Stimulated activated CD8-positive, alpha-beta memory T cell treated with anti-CD3 and anti-CD28 coated beads, Interleukin-4, amount 100 ng/mL, for 1 hour (primary cell): ENCODE data around the gene KCNH4.

Experiments
- DNase-seq, 2 donors: peaks; one replicate each; pipeline ENCODE4 v3.0.0-alpha.2; 2020; ENCODE audit warnings: low read depth in 2 of 2, low spot score in 1 of 2

KCNH4 gene

DNA sequence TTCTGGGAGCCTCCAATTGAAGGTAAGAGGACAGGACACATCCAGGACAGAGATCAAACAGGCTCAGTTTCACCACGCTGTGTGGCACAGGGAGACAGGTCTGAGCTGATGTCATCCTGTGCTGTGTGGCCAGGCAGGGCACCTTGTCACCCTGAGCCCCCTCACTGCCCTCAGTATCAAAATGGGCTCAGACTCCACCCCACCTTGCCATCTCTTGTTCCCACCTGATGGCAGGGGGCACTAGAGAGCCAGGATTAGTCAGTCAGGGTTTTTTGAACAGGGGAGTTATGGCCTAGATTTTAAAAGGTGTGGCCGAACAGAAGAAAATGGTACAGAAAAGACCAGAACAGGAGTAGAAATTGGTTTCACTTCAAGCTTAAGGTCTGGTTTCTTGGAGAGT lies 62.4 kb downstream of the KCNH4 start:
- no peak for DNase-seq

DNA sequence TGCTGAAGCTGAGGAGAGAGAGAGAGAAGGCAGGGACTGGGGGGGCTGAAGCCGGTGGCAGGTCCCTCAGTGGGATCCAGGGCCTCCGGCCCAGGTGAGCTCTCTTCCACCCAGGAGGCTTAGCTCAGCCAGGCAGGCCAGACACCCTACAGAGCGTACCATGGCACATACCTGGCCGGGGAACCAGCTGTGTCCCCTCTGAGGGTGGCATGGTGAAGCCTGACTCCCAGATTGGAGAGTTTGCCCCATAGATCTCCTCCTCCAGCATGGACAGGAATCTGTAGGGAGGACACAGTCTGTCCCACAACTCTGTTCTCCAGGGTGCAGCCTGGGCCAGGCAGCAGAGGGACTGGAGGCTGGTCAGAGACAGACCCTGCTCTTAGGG lies 62.8 kb downstream of the KCNH4 start:
- no peak for DNase-seq

DNA sequence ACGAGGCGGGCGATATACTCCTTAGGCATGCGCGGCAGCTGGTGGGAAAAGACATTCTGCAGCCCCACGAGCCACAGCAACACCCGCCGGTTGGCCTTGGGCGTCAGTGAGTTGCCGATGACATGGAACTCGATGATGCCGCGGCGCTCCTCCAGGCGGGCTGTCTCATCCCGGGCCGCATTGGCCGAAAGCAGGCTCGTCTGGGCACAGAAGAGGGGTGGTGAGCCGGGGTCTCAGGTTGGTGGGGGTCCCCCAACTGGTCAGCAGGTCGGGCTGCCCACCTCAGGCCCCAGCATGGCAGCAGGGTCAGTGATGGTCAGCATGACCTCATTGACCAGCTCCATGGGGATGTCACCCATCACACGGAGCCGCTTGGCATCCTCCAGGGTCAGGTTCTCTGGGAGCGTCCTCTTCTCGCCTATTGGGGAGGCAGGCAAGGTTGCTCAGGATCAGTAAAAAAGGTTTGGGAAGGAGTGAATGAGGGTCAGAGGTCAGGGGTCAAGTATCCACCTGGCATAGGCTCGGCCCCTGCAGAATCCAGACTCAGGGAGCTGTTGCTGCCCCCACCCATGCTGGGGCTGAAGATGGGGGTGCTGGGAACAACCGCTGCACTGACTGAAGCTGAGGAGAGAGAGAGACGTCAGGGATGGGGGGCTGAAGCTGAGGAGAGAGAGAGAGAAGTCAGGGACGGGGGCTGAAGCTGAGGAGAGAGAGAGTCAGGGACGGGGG lies 63.4 kb downstream of the KCNH4 start:
- DNase-seq, result no peak

DNA sequence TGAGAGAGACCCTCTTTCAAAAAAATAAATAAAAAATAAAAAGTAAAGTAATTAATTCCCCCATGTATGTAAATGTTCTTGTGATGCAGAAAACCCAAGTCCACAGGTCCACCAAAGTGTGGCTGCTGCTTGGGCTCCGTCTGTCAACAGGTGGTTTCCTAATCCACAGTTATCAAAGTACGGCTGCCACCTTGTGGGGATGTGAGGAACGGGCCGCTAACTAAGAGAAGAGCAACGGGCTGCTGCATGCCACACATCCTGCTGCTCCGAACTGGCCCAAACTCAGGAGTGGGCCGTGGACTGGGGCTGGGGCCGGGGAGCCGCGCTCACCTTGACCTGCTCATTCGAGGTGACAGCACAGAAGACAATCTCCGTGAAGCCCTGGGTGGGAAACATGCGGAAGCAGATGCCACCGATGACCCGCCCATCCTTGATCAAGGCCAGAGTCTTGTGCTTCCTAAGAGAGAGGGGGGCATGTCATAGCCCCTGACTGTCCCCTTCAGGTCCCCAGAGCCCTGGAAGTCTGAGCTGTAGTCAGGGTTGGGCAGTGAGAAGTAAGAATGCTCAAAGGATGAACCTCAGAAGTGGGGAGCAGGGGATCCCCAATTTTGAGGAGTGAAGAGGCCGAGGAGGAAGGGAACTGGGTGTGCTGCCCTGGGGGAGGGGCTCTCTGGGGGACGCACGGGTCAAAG lies 64.1 kb downstream of the KCNH4 start:
- DNase-seq, result peak; percentile 37 to 70

DNA sequence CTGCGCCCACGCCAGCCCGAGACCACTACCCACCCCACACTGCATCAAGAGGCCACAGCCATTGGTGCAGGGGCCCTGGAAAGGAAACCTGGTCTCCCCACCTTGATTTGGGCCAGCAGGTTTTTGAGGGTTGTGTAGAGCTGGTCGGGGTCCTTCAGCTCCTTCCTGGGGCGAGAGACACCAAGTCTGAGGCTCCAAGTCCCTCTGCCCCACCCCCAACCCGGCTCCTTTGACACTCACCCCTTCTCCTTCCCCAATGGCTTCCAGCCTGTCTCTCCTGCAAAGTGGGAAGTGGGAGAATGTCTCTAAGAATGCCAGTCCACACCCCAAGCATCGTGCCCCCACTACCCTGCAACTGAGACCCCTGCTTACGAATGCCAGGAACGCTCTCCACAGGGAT lies 66.8 kb downstream of the KCNH4 start:
- DNase-seq, result no peak

DNA sequence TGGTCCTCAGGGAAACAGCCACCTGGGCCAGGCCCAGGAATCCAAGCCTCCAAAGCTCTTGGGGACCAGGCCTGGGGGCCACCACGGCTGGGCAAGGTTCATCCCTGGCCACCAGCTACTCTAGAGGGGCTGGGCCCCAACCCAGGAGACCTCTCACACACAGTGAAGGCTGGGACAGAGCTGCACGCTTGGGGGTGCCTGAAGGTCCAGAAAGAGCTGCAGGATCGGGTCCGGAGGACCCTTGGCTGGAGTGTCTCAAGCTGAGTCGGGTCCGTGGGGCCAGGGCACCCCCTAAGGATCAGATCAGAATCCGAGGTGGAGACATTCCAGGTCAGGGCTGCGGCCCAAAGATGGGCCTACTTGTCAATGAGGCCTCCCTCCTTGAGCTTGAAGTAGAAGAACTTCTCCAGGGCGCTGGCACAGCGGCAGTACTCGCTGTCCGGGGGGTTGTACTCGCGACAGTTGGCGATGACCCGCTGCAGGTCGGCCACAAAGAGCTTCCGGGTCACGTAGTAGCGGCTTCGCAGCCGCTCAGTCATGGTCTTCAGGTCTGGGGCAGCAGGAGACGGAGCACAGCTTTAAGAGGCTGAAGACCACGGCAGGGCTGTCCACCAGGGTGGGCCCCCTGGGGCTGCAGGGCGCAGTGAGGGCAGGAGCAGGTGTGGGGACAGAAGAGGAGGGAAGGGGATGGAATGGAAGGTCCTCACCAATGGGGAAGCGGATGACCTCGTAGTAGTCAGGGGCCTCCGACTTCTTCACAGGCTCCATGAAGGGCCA lies 67.5 kb downstream of the KCNH4 start:
- no peak for DNase-seq

DNA sequence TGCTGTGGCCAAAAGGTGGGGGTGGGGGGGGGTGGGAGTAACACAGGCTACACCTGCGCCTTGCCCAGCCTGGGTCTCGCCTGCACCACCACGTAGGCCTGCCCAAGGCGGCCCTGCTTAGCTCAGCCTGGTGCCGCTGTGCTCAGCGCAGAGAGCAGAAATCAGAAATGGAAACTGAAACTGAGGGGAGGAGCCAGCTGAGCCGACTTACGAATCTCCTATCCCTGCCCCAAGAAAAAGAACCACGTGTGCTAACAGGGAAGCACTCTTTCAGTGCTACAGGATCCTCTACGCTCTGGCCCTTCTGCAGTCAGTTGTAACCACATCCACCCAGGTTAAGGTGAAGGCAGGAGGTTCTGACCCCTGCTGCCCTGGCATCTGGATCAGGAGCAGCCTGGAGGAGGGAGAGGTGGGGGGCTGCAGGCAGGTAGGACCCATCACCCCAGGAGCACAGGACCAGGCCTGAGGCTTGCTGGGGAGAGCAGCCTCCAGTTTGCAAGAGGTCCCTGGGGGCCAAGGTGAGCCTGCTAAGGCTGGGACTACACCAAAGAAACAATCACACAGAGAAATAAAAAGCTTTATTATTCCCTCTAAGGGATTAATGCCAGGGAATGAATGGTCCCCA lies 68.3 kb downstream of the KCNH4 start, which contains the start of gene DHX58:
DHX58 (minus strand) TSS at position 163 of the 625 bp plus-strand sequence. CDS start 822 bp downstream, outside the sequence.
- peak; percentile 31 to 66 for DNase-seq

DNA sequence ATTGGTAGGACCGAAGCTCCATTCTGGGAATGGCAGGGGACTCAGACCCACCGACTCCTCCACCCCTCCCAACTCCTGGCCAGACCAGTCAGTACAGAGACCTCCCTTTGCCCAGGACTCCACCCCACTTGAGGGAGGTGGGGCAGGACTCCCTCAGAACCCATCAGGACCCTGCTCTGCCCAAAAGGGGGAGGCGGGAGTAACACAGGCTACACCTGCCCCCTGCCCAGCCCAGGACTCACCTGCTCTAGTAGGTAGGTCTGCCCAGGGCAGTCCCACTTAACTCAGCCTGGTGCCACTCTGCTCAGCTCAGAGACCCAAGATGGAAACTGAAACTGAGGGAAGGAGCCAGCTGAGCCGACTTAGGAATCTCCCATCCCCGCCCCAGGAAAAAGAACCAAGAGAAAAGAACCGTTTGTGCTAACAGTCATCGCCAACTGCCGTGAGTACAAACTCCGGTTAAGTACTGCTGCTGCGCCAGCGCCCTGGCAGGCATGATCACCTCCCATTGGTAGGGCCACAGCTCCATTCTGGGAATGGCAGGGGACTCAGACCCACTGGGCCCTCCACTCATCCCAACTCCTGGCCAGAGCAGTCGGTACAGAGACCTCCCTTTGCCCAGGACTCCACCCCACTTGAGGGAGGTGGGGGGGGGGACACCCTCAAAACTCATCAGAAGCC lies 68.9 kb downstream of the KCNH4 start:
- no peak for DNase-seq

DNA sequence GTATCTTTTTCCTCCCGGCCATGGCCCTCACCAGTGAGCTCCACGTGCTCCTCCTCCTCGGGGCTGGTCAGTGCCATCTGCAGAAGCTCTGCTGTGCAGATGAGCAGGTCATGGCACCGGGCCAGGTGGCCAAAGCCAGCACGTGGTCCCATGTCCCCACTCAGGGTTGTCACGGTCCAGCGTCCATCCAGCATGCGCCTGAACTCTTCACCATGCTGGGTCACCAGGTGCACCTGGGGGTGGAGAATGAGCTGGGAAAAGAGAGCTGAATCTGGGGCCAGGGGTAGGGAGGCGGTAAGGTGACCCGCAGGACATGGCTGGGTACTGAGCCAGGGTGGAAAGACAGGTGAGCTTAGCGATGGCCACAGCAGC lies 69.7 kb downstream of the KCNH4 start:
- DNase-seq, result no peak

DNA sequence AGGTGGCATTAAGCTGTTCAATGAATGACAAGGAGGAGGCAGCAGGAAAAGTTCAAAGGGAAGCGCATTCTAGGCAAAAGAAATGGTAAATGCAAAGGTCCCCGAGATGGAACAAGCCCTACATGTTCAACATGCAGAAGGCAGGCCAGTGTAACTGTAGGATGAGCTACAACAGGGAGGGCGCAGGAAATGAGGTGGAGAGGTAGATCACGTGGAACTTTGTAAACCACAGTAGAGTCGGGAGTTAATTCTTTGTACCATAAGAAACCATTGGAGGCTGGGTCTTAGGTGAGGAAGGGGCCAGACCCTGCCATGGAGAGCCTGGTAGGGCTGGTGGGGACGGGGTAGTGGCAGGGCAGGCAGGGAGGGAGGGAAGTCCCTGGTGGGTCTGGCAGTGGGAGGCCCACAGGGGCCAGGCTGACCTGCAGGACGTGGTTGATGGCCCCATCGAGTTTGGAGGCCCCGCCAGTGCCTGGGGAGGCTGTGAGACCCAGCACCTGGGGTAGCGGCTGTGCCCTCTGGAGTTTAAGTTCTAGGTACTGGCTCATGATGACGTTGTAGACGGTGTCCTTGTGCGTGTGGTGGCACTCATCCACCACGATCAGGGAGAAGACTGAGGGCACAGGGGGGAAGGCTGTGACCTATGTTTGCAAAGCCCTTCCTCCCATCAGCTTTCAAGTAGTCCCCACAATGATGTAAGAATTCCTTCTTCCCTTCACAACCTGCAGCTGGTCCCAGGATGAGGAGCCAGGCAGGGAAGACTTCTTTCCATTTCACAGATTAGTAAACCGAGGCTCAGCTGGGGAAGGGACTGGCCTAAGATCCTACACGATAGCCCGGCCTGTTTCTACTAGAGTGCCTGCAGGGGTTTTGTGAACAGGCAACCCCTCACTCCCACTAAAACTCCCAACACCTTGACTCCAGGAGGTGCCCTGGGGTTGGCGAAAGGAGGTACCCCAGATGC lies 70.4 kb downstream of the KCNH4 start:
- no peak for DNase-seq

DNA sequence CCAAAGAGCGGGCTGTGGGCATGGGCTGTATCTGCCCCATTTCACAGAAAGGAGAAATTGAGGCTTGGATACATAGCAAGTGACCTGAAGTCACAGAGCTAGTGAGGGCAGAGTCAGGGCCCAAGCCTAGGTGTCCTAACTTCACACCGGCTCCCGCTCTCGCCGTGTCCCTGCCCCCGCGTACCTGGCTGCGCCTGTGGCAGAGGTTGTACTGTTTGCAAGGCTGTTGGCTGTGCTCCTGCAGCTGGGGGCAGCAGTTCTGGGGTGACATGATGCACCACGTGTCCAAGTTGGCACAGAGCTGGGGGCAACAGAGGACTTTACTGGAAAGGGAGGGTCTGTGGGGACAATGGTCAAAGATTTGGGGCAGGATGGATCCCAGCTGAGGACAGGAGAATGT lies 71.9 kb downstream of the KCNH4 start:
- DNase-seq, result no peak

DNA sequence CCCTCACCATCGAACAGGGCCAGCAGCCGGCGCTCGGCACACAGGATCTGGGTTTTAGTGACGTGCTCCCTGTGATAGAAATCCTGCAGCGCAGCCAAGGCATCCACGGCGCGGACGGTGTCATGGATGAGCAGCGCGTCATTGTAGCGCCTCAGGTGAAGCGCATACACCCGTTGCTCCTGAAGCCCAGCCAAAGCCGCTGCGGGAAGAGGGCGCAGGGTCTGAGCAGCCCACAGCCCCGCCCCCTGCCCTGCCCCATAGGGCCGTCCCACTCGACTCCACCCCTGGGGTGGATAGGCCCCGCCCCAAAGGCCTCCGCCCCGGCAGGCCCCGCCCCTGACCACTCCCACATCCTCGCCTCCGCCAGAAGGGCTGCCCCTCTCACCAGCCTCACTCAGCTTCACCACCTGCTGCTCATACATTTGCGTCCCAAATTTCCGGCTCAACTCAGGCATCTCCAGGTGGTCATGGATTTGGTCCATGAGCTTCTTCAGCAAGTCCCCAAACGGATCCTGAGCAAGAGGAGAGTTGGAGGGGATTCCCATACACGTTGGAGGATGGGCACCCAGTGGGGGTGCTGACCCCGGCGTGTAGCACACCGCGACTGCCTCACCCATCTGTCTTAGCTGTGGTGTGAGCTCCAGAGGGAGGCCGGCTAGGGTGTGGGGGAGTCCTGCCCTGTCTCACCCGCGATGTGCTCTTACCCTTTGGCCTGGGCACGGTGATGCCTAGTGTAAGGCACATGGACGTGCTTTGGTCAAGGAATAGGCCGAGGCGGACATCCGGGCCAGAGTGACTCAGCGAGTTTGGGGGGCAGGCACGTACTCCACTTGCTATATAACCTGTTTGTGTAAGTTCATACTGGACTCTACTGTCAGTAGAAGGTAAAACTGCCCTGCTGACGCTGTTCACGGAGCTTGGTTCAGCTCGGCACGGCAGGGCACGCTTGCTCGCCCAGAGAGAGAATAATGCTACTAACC lies 73.1 kb downstream of the KCNH4 start:
- DNase-seq, result peak; percentile 82 to 88

DNA sequence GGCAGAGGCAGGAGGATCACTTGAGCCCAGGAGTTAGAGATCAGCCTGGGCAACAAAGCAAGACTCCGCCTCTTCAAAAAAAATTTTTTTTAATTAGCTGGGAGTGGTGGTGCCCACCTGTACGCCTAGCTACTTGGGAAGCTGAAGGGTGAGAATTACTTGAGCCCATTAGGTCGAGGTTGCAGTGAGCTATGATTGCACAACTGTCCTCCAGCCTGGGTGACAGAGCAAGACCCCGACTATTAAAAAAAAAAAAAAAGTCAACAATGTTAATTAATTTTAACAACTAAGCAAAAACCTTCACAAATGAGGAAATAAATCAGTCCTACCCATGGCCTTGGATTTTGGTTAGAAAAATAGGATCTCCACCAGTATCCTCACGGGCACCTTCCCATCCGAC lies 73.8 kb downstream of the KCNH4 start:
- DNase-seq, result no peak
